K562 (cell line): ENCODE data around the gene SIRPB2. TPM values are rescaled to one million over a fixed set of nuclear protein-coding genes. Genes with fewer than 3 reads are reported as not detected.

Experiments
- ATAC-seq: fragments of 200-7000 bp; cut with Tn5 transposase; 3 replicates; pipeline ENCODE4 v1.9.1; 2020; ENCODE audit warnings: moderate library complexity
- BruUV-seq: library from RNA; stranded (reverse); fragments of 400-500 nt; replicated peaks from 2 replicates; lab custom pipeline; 2021; lab: Mats Ljungman, UMichigan
- CTCF ChIA-PET: fragments of 300-600 bp; formaldehyde crosslinking; extraction: SDS; loops from one replicate; lab custom pipeline; 2021; ENCODE audit warnings: low intra/inter-chr PET ratio; lab: Yijun Ruan, JAX
- POLR2A ChIA-PET: fragments of 300-600, 350-650 bp; sonication (Branson Sonifier 250); formaldehyde crosslinking; extraction: SDS; loops from one replicate; lab custom pipeline; 2021; ENCODE audit warnings: antibody characterized with exemption, inconsistent platforms; lab: Yijun Ruan, JAX
- DNase-seq, 4 experiments: peaks; one replicate each; pipeline versions ENCODE4 v3.0.0 to v3.0.0-alpha.2; 2011 to 2018; ENCODE audit warnings: low spot score in 3 of 4, mixed read lengths in 3 of 4; ENCODE audit errors: extremely low read depth in 1 of 4
- FAIRE-seq: peaks from 2 replicates; lab custom pipeline; 2011; peaks lifted over from hg19 to GRCh38; lab: Jason Lieb, UNC
- H2AFZ ChIP-seq: 2 replicates; pipeline ENCODE4 v1.6.0; 2011; ENCODE audit warnings: low read depth, low read length, control low read depth, inconsistent platforms
- H3K27ac ChIP-seq: fragments of 200-600 bp; 3 replicates; pipeline ENCODE4 v1.8.0; 2011; ENCODE audit warnings: low read depth, mild to moderate bottlenecking, control low read depth, inconsistent platforms, low read length, moderate library complexity, mixed read lengths; ENCODE audit errors: extremely low read depth
- H3K27me3 ChIP-seq, 2 experiments: fragments of 300-600 bp in 1 of 2; 2 replicates in 1 of 2; 3 replicates in 1 of 2; pipeline versions ENCODE4 v1.6.0 to v1.8.0; 2011; ENCODE audit warnings: inconsistent platforms in 2 of 2, low read length in 2 of 2, mild to moderate bottlenecking in 1 of 2, mixed read lengths in 1 of 2, moderate library complexity in 1 of 2; ENCODE audit not compliant: control insufficient read depth in 2 of 2, insufficient read depth in 2 of 2
- H3K36me3 ChIP-seq: fragments of 300-600 bp; 3 replicates; pipeline ENCODE4 v1.8.0; 2011; ENCODE audit warnings: mild to moderate bottlenecking, low read length, inconsistent platforms; ENCODE audit not compliant: control insufficient read depth, insufficient read depth
- H3K4me1 ChIP-seq, 2 experiments: fragments of 200-600 bp in 1 of 2; replicated peaks in 1 of 2; 2 replicates in 1 of 2; 3 replicates in 1 of 2; pipeline versions ENCODE4 v1.5.1 to v1.8.0; 2011; ENCODE audit warnings: inconsistent platforms in 2 of 2, low read length in 2 of 2, mild to moderate bottlenecking in 1 of 2, mixed read lengths in 1 of 2, moderate library complexity in 1 of 2; ENCODE audit not compliant: control insufficient read depth in 2 of 2, insufficient read depth in 2 of 2
- H3K4me2 ChIP-seq: 2 replicates; pipeline ENCODE4 v1.6.1; 2011; ENCODE audit warnings: low read length, control low read depth, inconsistent platforms, mixed read lengths; ENCODE audit not compliant: insufficient read depth
- H3K4me3 ChIP-seq: fragments of 200-600 bp; sonication (generic), shearing (Covaris generic); 2 replicates; pipeline ENCODE4 v1.5.1; 2016; ENCODE audit warnings: control low read depth, inconsistent platforms
- H3K79me2 ChIP-seq: fragments of 200-600 bp; 3 replicates; pipeline ENCODE4 v1.8.0; 2011; ENCODE audit warnings: low read length, inconsistent platforms; ENCODE audit not compliant: control insufficient read depth, insufficient read depth
- H3K9ac ChIP-seq, 2 experiments: 2 replicates each; pipeline versions ENCODE4 v1.6.0 to v1.6.1; 2011; ENCODE audit warnings: low read depth in 2 of 2, low read length in 2 of 2, control low read depth in 1 of 2, inconsistent platforms in 1 of 2, mild to moderate bottlenecking in 1 of 2, mixed read lengths in 1 of 2; ENCODE audit not compliant: insufficient read depth in 1 of 2
- H3K9me1 ChIP-seq: one replicate; pipeline ENCODE4 v1.6.0; 2011; ENCODE audit warnings: inconsistent platforms, mild to moderate bottlenecking, low read length, moderate library complexity; ENCODE audit not compliant: control insufficient read depth, insufficient read depth
- H3K9me3 ChIP-seq: replicated peaks from 2 replicates; pipeline ENCODE4 v1.5.1; 2011; ENCODE audit warnings: low read depth, low read length, inconsistent platforms; ENCODE audit not compliant: control insufficient read depth, insufficient read depth
- H4K20me1 ChIP-seq: replicated peaks from 2 replicates; pipeline ENCODE4 v1.6.1; 2011; ENCODE audit warnings: low read length, inconsistent platforms, mixed read lengths; ENCODE audit not compliant: control insufficient read depth, insufficient read depth
- BACH1 ChIP-seq: fragments of 200-800 bp; sonication (Bioruptor generic); IDR thresholded peaks from 2 replicates; pipeline ENCODE4 v1.6.1; 2016; ENCODE audit warnings: missing genetic modification characterization, missing compliant biosample characterization
- BRF2 ChIP-seq: IDR thresholded peaks from 3 replicates; pipeline ENCODE4 v1.6.1; 2011; ENCODE audit warnings: borderline replicate concordance, mild to moderate bottlenecking; ENCODE audit not compliant: insufficient read length, insufficient read depth
- HLTF ChIP-seq: fragments of 450-650 bp; IDR thresholded peaks from 2 replicates; pipeline ENCODE4 v1.6.1; 2016
- SRSF3 ChIP-seq: fragments of 200-400 bp; formaldehyde crosslinking; IDR thresholded peaks from 2 replicates; pipeline ENCODE4 v1.6.1; 2016; ENCODE audit warnings: mild to moderate bottlenecking, low read length, moderate library complexity; ENCODE audit not compliant: insufficient read depth
- ZNF717 ChIP-seq: fragments of 250-450 bp; sonication (Bioruptor Pico); IDR thresholded peaks from 2 replicates; pipeline ENCODE4 v1.5.0; 2021
- WGBS: fragments of 100-300 bp; shearing (Covaris generic); methylation state at CpG from one replicate; pipeline ENCODE4 v1.1.6; 2016; ENCODE audit warnings: low coverage, mixed read lengths; ENCODE audit not compliant: insufficient coverage; ENCODE audit errors: missing lambda C conversion rate; 5-methylcytosine and 5-hydroxymethylcytosine counted together
- in situ Hi-C: fragments of 300-500 bp; cut with MboI; formaldehyde crosslinking; loops from 4 replicates; pipeline ENCODE4 v1.15.0; 2018; ENCODE audit warnings: inconsistent platforms, mixed read lengths
- intact Hi-C: fragments of 100-400 bp; cut with micrococcal nuclease; formaldehyde crosslinking; loops from 2 replicates; pipeline ENCODE4 v1.14.2; 2022
- polyA plus RNA-seq, 8 experiments: library from polyadenylated mRNA; depleted of rRNA in 4 of 8; stranded (reverse) in 5 of 8; unstranded in 3 of 8; fragments of >200 nt; fragmentation: Nextera tagmentation in 2 of 8; fragmentation: Illumina TruSeq in 1 of 8; extraction: Ambion mirVana in 2 of 8; extraction: Trizol in 1 of 8; gene quantifications; 2 replicates each; pipeline versions ENCODE4 v1.2.1 to v1.2.3, GENCODE V29; 2011 to 2014; ENCODE audit warnings: inconsistent platforms in 1 of 8, missing spikeins in 1 of 8
- total RNA-seq, 7 experiments: library from RNA; depleted of rRNA in 6 of 7; stranded (reverse); fragments of >200 nt in 6 of 7; fragmentation: Illumina TruSeq in 2 of 7; extraction: Trizol in 2 of 7; gene quantifications; 2 replicates each; pipeline versions ENCODE4 v1.2.1 to v1.2.3, GENCODE V29; 2011 to 2021; ENCODE audit warnings: low replicate concordance in 1 of 7
- TF ChIP-seq, protein P1 (sequence below): fragments of 250-450 bp; sonication (Bioruptor Pico); IDR thresholded peaks from 2 replicates; pipeline ENCODE4 v1.8.0; 2022; ENCODE audit warnings: moderate library complexity, mild to moderate bottlenecking, inconsistent platforms
- TF ChIP-seq, protein P2 (sequence below): fragments of 250-450 bp; sonication (Bioruptor Pico); IDR thresholded peaks from 2 replicates; pipeline ENCODE4 v1.5.0; 2021
- TF ChIP-seq, protein P3 (sequence below), 2 experiments: fragments of 250-450 bp in 1 of 2; fragments of 450-650 bp in 1 of 2; sonication (Bioruptor Pico) in 1 of 2; IDR thresholded peaks; 2 replicates each; pipeline versions ENCODE4 v1.6.1 to v1.8.0; 2016 to 2021; ENCODE audit warnings: mild to moderate bottlenecking in 2 of 2, moderate library complexity in 2 of 2, missing compliant biosample characterization in 1 of 2, missing genetic modification characterization in 1 of 2
- TF ChIP-seq, protein P4 (sequence below): fragments of 450-650 bp; IDR thresholded peaks from 2 replicates; pipeline ENCODE4 v1.6.1; 2016; ENCODE audit warnings: low read depth, mild to moderate bottlenecking, moderate library complexity
- TF ChIP-seq, protein P5 (sequence below): fragments of 450-650 bp; formaldehyde crosslinking; IDR thresholded peaks from 2 replicates; pipeline ENCODE4 v1.4.0; 2022; ENCODE audit warnings: missing genetic modification characterization
- TF ChIP-seq, protein P6 (sequence below): fragments of 250-450 bp; sonication (Bioruptor Pico); IDR thresholded peaks from 2 replicates; pipeline ENCODE4 v1.5.1; 2021; ENCODE audit warnings: mild to moderate bottlenecking

SIRPB2 gene
- total and polyA plus RNA-seq, 9 of the 15 experiments (the other 6 are each of a cell fraction or from before 2014, with no cell fraction given): 0.07 TPM; not detected in 7

- H3K9ac ChIP-seq: peak overlapping the region in 1 of 2 experiments; percentile 12; a peak in 1 of 4 replicates
- WGBS: 0% methylated on average over 2 of the region's 2 CpGs
- CTCF ChIA-PET: no interaction called here
- peaks cover 0 to 20% of the 10 kb centered on the region in 2 experiments; a peak in 3 of 5 replicates for H3K4me1 ChIP-seq
- intact Hi-C loops (loop anchor here (1.0 to 5.0 kb wide), 2 partner anchors 37 to 121 kb away; no protein-coding TSS in a partner anchor), in situ Hi-C loops (no loop called here)
- POLR2A ChIA-PET: interaction anchor here (0.5 kb wide), 1 partner anchor 65 kb away, joined by 3 read pairs; no protein-coding TSS in a partner anchor
- peak overlapping the region; percentile 51 for H3K4me2 ChIP-seq
- no peaks in the 10 kb centered on the region for H4K20me1 ChIP-seq
- ATAC-seq: peak; percentile 98
- peak overlapping the region; percentile 46; the same call in 1 of the 2 replicates for H2AFZ ChIP-seq
- H3K27ac ChIP-seq: peak overlapping the region; percentile 80
- peak; percentile 97 for FAIRE-seq
- no peaks in the 10 kb centered on the region for H3K27me3 ChIP-seq
- no peaks in the 10 kb centered on the region for H3K9me3 ChIP-seq
- no peaks in the 10 kb centered on the region for H3K36me3 ChIP-seq
- H3K9me1 ChIP-seq: no peaks in the 10 kb centered on the region
- H3K4me3 ChIP-seq: no peak overlapping the region
- peak in 2 of 4 experiments; percentile 66 to 89 for DNase-seq
- H3K79me2 ChIP-seq: no peaks in the 10 kb centered on the region
- BruUV-seq: TSS peak; percentile 67
- TF ChIP-seq, protein P1, sequence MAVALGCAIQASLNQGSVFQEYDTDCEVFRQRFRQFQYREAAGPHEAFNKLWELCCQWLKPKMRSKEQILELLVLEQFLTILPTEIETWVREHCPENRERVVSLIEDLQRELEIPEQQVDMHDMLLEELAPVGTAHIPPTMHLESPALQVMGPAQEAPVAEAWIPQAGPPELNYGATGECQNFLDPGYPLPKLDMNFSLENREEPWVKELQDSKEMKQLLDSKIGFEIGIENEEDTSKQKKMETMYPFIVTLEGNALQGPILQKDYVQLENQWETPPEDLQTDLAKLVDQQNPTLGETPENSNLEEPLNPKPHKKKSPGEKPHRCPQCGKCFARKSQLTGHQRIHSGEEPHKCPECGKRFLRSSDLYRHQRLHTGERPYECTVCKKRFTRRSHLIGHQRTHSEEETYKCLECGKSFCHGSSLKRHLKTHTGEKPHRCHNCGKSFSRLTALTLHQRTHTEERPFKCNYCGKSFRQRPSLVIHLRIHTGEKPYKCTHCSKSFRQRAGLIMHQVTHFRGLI (CRISPR knock-in tag): no peak
- TF ChIP-seq, protein P2, sequence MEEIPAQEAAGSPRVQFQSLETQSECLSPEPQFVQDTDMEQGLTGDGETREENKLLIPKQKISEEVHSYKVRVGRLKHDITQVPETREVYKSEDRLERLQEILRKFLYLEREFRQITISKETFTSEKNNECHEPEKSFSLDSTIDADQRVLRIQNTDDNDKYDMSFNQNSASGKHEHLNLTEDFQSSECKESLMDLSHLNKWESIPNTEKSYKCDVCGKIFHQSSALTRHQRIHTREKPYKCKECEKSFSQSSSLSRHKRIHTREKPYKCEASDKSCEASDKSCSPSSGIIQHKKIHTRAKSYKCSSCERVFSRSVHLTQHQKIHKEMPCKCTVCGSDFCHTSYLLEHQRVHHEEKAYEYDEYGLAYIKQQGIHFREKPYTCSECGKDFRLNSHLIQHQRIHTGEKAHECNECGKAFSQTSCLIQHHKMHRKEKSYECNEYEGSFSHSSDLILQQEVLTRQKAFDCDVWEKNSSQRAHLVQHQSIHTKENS: no peak
- TF ChIP-seq, protein P3, sequence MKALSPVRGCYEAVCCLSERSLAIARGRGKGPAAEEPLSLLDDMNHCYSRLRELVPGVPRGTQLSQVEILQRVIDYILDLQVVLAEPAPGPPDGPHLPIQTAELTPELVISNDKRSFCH (CRISPR knock-in tag; IDR thresholded peaks at IDR 0.05): no peak
- TF ChIP-seq, protein P3 (tag; IDR thresholded peaks at IDR 0.05): no peak; the same call in 1 of the 2 replicates
- no peak for TF ChIP-seq HLTF
- TF ChIP-seq BACH1 (tag): no peak
- TF ChIP-seq, protein P4, sequence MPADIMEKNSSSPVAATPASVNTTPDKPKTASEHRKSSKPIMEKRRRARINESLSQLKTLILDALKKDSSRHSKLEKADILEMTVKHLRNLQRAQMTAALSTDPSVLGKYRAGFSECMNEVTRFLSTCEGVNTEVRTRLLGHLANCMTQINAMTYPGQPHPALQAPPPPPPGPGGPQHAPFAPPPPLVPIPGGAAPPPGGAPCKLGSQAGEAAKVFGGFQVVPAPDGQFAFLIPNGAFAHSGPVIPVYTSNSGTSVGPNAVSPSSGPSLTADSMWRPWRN: no peak
- TF ChIP-seq, protein P5, sequence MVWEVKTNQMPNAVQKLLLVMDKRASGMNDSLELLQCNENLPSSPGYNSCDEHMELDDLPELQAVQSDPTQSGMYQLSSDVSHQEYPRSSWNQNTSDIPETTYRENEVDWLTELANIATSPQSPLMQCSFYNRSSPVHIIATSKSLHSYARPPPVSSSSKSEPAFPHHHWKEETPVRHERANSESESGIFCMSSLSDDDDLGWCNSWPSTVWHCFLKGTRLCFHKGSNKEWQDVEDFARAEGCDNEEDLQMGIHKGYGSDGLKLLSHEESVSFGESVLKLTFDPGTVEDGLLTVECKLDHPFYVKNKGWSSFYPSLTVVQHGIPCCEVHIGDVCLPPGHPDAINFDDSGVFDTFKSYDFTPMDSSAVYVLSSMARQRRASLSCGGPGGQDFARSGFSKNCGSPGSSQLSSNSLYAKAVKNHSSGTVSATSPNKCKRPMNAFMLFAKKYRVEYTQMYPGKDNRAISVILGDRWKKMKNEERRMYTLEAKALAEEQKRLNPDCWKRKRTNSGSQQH (CRISPR knock-in tag): no peak
- TF ChIP-seq, protein P6, sequence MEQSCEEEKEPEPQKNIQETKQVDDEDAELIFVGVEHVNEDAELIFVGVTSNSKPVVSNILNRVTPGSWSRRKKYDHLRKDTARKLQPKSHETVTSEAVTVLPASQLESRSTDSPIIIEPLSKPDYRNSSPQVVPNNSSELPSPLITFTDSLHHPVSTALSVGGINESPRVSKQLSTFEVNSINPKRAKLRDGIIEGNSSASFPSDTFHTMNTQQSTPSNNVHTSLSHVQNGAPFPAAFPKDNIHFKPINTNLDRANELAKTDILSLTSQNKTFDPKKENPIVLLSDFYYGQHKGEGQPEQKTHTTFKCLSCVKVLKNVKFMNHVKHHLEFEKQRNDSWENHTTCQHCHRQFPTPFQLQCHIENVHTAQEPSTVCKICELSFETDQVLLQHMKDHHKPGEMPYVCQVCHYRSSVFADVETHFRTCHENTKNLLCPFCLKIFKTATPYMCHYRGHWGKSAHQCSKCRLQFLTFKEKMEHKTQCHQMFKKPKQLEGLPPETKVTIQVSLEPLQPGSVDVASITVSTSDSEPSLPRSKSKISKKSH (CRISPR knock-in tag): no peak
- no peak for TF ChIP-seq ZNF717
- TF ChIP-seq SRSF3: no peak
- no peak for TF ChIP-seq BRF2
Measured at GRCh38 chr20:1434571-1435336, 56.5 kb downstream of the SIRPB2 start.
